Activated CD4-positive, alpha-beta T cell treated with anti-CD3 and anti-CD28 coated beads for 48 hours (primary cell): ENCODE results near the gene CRADD.
"Not testable (repeated sequence)": the region's sequence is repeated elsewhere in the genome, so short reads cannot be mapped to it uniquely, and the experiment has no call there.

Source experiments
- DNase-seq: peaks from one replicate; pipeline ENCODE4 v3.0.0-alpha.2; 2020

The CRADD gene

GRCh38 chr12:93850481-93851256, 173.5 kb downstream of the CRADD start:
- DNase-seq, result no peak

DNA sequence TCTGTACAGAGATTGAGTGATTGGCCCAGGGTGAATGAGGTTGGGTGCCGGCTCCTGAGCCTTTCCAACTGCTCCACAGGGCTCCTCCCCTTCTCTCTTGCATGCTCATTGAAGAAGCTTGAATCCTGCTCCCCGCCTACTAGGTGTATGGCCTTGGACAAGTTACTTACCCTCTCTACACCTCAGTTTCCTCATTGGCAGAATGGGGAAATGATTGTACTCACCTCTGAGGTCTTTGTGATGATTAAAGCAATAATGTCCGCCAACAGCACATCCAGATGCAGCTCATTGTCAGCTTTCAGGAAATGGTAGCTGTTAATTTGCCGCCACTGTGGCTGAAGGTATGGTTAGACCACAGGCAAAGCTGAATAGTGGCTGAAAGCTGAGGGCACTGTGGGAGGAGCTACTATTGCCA, 174.1 kb downstream of the CRADD start:
- peak; percentile 16 for DNase-seq

DNA sequence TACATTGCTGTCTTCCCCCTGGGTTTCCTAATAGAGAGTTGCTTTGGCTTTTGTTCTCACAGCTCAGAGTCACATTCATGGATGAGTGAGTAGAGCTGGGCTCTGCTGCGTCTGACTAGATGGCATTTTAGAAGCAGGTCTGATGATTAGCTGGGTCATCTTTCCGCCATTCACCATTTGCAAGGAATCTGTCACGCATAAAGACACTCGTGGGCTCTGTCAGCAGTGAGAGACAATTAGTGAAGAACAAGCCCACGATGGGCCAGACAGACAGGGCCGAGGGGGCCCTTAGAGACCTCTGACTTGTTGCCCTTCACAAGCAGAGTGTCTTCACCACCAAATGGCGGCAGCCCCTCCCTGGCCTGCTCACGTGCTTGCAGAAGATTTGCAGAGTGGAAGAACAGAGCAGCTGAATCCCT, 175.0 kb downstream of the CRADD start:
- no peak for DNase-seq

DNA sequence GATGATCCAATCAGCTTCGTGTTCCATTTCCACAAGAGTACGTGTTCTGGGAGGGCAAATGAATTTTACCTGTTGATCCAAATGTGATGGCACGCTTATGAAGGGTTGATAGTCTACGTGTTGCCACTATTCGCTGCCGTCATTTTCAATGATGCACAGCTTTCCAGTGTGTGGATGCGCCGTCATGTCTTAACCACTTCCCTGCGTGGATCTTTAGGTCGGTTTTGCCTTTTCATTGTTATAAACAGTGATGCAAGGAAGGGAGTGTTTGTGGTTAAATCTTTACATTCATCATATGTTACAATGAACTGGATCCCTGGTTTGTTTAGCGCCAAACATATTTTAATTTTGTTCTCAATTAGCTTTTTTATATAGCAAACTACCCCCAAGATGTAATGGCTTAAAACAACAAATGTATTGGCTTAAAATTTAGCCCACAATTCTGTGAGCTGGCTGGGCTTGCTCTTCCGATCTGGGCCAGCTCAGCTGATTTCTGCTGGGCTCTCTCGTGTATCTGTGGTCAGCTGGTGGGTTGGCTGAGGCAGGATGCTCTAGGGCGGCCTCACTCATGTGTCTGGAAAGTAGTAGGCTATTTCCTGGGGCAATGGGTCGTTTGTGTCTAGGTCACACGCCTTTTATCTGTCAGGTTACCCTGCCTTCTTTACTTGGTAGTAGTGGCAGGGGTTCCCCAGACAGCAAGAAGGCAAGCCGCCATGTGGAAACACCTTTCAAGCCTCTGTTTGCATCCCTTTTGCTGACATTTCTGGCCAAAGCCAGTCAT, 176.7 kb downstream of the CRADD start:
- no peak for DNase-seq

DNA sequence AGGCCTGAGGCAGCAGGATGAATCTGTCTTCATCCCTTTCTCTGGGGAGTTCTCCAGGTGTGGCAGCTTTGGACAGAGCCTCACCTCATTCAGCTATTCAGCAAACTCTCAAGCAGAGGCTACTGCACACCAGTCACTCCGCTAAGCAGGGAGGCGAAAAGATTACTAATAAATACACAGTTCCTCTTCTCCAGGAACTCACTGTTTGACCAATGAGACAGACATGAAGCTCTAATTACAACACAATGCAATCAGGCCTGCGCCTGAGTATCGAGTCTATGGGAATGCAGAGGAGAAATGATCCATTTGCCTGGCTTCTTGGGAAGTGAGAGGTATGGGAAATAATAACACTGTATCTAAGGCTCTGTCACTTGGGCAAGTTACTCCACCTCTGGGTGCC, 178.1 kb downstream of the CRADD start:
- no peak for DNase-seq

GRCh38 chr12:93856611-93857010, 179.4 kb downstream of the CRADD start:
- no peak for DNase-seq

DNA sequence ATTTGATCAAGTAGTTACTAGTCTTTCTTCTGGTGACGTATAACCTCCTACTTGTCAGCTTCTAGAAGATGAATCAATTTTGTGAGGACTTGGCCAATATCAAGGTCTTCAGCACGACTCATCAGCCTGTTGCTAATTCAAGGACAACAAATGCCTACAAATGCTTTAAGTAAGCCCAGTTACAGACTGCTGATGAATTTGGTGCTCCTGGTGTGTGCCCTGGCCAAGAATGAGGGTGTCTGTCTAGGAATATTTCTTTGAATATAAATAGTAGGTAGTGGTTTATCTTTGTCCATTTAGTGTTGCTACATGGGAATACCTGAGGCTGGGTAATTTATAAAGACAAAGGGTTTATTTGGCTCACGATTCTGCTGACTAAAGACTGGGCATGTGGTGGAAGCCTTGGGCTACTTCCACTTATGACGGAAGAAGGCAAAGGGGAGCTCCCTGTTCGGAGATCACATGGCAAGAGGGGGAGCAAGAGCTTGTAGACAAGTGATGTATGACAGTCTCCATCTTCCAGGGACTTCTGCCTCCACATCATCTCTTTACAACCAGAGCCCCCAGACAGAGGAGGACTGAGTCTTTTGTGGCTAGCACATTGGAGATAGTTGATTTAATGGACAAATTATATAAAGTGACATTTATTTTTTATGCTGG, 180.2 kb downstream of the CRADD start:
- no peak for DNase-seq

DNA sequence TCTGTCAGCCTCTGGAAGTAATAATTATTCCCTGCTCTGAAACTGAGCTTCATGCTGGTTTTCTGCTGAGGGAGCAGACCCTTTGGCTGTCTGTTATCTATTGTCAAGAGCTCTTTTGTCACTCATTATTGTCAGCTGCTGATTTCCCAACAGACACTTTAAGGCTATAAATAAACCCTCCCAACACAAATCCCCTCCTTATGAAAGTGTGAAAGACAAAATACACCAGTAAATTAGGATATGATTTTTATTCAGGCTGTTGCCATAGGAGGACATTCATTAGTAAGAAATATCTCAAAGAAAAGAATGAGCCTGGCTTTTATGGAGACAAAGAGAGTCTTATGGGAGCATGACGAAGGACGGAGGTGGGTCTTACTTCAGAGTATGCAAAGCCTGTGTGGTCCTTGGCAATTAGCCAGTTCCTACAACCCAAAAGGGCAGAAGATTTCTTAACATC, 180.8 kb downstream of the CRADD start:
- no peak for DNase-seq

- DNase-seq, result no peak
Measured at GRCh38 chr12:93860668-93861373, 183.6 kb downstream of the CRADD start.

- no peak for DNase-seq
Measured at GRCh38 chr12:93862424-93862823, 185.2 kb downstream of the CRADD start.

DNA sequence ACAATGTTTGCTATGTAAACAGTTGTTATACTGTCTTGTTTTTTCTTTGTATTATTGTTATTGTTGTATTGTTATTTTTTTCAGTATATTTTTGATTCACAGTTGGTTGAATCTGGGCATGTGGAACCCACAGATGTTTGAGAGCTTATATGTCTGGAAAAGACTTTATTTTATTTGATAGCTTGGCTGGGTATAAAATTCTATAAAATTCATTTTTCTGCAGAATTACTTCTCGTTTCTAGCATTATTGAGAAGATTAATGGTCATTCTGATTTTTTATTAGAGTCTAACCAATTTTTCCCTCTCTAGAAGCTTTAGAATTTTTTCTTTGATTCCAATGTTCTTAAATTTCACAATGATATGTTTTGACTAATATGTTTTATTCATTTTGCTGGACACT, 188.6 kb downstream of the CRADD start:
- no peak for DNase-seq

DNA sequence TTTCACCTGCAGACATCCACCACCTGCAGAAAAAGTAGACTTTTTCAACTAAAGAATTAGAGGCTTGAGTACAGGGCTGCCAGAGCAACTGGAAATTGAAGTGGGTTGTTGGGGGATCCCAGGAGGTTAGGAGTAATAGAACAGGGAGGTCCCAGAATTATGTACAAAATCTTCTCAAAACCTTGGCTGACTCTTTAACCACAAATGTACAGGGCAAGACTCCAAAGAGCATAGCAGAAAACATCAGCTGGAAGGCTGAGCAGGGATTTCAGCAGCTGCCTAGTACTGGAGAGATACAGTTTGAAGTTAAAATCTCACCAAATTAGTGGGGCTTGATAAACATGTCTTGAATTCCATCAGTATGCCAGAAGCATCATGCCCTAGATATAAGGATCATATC, 191.6 kb downstream of the CRADD start:
- no peak for DNase-seq

GRCh38 chr12:93870020-93870795, 193.0 kb downstream of the CRADD start:
- DNase-seq, result no peak

- DNase-seq, result not testable (repeated sequence)
Measured at GRCh38 chr12:93871566-93871965, 194.4 kb downstream of the CRADD start.

DNA sequence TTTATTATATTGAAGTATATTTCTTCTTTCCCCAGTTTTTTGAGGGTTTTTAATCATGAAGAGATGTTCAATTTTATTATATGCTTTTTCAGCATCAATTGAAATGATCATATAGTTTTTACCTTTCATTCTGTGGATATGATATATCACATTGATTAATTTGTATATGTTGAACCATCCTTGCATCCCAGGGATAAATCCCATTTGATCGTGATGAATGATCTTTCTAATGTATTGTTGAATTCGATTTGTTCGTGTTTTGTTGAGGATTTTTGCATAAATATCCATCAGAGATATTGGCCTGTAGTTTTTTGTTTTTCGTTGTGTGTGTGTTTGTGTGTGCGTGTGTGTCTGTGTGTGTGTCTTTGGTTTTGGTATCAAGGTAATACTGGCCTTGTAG, 196.4 kb downstream of the CRADD start:
- no peak for DNase-seq

- no peak for DNase-seq
Measured at GRCh38 chr12:93875157-93875556, 198.0 kb downstream of the CRADD start.

GRCh38 chr12:93876360-93876759, 199.2 kb downstream of the CRADD start:
- no peak for DNase-seq

- no peak for DNase-seq
Measured at GRCh38 chr12:93877446-93877845, 200.3 kb downstream of the CRADD start.

DNA sequence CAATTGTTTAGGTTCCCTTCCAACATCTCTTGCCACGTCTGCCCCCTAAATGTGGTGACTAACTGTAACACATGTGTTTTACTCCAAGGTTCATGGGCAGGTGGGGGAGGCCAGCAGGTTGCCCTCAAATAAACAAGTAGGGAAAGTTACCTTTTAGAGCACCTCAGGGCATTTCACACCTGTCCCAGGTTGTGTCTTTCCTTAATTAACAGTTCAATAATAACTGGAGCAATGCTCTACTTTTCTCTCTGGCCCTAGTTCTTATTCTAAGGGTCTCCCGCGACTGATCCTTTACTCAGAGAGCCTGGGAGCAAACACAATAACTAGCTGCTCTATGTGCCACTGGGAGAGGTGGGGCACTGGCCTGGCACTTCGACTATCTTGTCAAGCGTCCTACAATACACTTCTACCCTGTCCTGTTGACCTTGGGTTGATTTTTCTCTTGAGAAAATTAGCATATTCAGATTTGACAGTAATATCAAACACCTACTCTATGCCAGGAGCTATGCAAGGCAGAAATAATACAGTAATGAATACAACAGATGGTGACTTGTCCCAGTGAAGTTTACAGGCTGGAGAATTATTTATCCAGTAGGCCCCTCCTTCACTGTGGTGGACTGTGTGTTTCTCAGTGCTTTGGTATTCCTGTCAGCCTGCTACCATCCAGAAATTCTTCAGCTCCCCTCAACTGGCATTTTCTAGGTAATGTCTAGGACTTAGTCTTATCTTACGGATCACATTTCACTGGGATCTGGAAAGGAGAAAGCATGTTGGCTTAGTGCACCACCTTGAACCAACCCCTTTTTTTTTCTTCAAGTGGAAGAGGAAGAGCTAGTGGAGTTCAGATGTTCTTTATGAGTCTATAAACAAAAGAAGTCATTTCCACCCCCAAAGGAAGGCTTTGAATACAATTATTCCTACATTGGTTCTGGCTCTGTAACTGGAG, 202.6 kb downstream of the CRADD start:
- no peak for DNase-seq

DNA sequence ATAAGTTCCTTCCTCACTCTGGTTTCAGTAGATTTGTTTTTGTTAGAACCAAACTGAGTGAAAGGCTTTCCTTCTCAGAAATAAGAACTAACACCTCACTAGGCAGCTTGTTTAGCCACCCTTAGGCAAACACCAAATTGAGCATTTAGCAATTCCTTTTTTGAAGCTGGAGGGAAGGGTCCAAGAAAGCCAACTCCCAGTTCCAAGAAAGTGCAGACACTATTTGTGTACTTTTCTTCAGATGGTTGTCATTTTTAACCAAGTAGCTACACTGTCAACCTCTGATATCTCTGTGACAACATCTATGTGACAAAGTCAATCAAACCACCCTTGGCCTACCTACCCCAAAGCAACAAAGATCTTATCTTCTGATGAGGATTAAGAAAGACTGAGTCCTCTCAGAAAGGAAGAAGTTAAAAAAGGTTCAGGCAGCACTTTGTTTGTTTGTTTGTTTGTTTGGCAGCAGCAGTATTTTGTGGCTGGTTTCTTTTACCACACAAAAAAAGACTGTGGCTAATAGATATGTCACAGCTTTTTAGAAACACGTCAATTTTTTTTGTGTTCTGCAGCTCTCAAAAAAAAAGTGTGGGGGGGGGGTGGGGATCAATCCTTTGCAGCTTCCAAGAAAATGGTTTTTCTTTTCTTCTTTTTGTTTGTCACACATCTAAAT, 203.8 kb downstream of the CRADD start:
- DNase-seq, result no peak
